AG04450 (cell line): ENCODE results near the gene AKR1A1. TPM values are rescaled to one million over a fixed set of nuclear protein-coding genes. Genes with fewer than 3 reads are reported as not detected.

Experiments used
- CTCF ChIA-PET: fragments of 300-600, 350-600 bp; formaldehyde crosslinking; extraction: SDS; loops from one replicate; lab custom pipeline; 2022; ENCODE audit warnings: antibody characterized with exemption, inconsistent platforms; lab: Charles Lee
- POLR2A ChIA-PET: fragments of 350-600 bp; formaldehyde crosslinking; extraction: SDS; loops from one replicate; lab custom pipeline; 2021; ENCODE audit warnings: antibody characterized with exemption, inconsistent platforms; lab: Yijun Ruan, JAX
- DNase-seq: peaks from one replicate; pipeline ENCODE4 v3.0.0-alpha.2; 2011; ENCODE audit warnings: low read depth, low spot score
- H3K27ac ChIP-seq: one replicate; pipeline ENCODE4 v1.5.1; 2012; ENCODE audit warnings: low read depth, low read length, control low read depth
- H3K27me3 ChIP-seq: one replicate; pipeline ENCODE4 v1.6.0; 2012; ENCODE audit warnings: low read length; ENCODE audit not compliant: control insufficient read depth, insufficient read depth
- H3K4me3 ChIP-seq: 2 replicates; pipeline ENCODE4 v1.5.1; 2011; ENCODE audit warnings: mild to moderate bottlenecking, low read depth, low read length, control low read depth
- H3K9me3 ChIP-seq: 2 replicates; pipeline ENCODE4 v1.5.1; 2012; ENCODE audit warnings: low read length; ENCODE audit not compliant: control insufficient read depth, insufficient read depth
- CTCF ChIP-seq: IDR thresholded peaks from 2 replicates; pipeline ENCODE4 v1.5.1; 2011; ENCODE audit warnings: low read depth, low read length, control low read depth, inconsistent platforms
- polyA plus RNA-seq: library from polyadenylated mRNA; depleted of rRNA; stranded (reverse); fragments of >200 nt; gene quantifications from 2 replicates; pipeline ENCODE4 v1.2.3, GENCODE V29; 2011

Gene AKR1A1
- polyA plus RNA-seq, 1 experiment: 150 TPM

DNA sequence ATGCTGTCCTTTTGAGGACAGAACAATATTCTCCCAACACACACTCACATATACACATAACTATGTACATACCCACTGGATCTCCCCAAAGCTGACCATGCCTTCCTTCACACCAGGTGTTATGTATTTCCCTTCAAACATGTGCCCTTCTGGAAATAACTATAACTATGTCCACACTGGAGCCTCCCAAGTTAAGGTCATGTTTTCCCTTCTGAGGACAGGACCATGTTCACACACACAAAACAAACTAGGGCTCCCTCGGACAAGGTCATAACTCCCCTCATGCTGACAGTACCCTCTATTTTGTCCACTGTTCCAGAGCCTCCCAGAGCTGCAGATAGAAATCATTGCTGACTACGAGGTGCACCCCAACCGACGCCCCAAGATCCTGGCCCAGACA is 42.7 kb upstream of the AKR1A1 start:
- TF ChIP-seq CTCF: no peak
- Histone ChIP-seq H3K4me3 (no peak overlapping the region), H3K9me3 (no peaks in the 10 kb centered on the region), H3K27me3 (no peaks in the 10 kb centered on the region), H3K27ac (no peak overlapping the region)
- CTCF ChIA-PET: interaction anchor here (0.5 kb wide), 1 partner anchor 205 kb away, joined by 3 read pairs; no protein-coding TSS in a partner anchor
- POLR2A ChIA-PET: interaction anchor here (1.1 to 4.3 kb wide), 3 partner anchors 8 to 63 kb away, joined by 3 to 27 read pairs (median 5); partner anchors contain the start of genes CCDC163, MMACHC and PRDX1
- DNase-seq: no peak

GRCh38 chr1:45508295-45509151 is 42.1 kb upstream of the AKR1A1 start:
- no peak for DNase-seq
- POLR2A ChIA-PET: interaction anchor here (0.6 to 4.3 kb wide), 3 partner anchors 9 to 70 kb away, joined by 3 to 27 read pairs (median 5); partner anchors contain the start of genes CCDC163, MMACHC and PRDX1
- H3K27me3 ChIP-seq: no peaks in the 10 kb centered on the region
- peak overlapping the region; percentile 21 for H3K27ac ChIP-seq
- H3K4me3 ChIP-seq: no peak overlapping the region
- peak; percentile 41 for TF ChIP-seq CTCF
- no peaks in the 10 kb centered on the region for H3K9me3 ChIP-seq
- CTCF ChIA-PET: no interaction called here

GRCh38 chr1:45510036-45510971 is 40.3 kb upstream of the AKR1A1 start:
- ChIA-PET CTCF (interaction anchor here (1.0 to 4.2 kb wide), 4 partner anchors 9 to 150 kb away, joined by 3 to 49 read pairs (median 14); partner anchors contain the start of genes CCDC163, MMACHC and PRDX1), POLR2A (interaction anchor here (0.7 to 4.3 kb wide), 2 partner anchors 11 to 182 kb away, joined by 4 to 27 read pairs; partner anchors contain the start of gene PRDX1)
- no peak overlapping the region for H3K4me3 ChIP-seq
- DNase-seq: no peak
- no peak for TF ChIP-seq CTCF
- H3K9me3 ChIP-seq: no peaks in the 10 kb centered on the region
- H3K27me3 ChIP-seq: no peaks in the 10 kb centered on the region
- no peak overlapping the region for H3K27ac ChIP-seq

- no peak for TF ChIP-seq CTCF
- Histone ChIP-seq H3K4me3 (no peak overlapping the region), H3K27ac (no peak overlapping the region), H3K27me3 (no peaks in the 10 kb centered on the region), H3K9me3 (no peaks in the 10 kb centered on the region)
- ChIA-PET POLR2A (interaction anchor here (0.7 to 2.9 kb wide), 2 partner anchors 10 to 14 kb away, joined by 7 to 36 read pairs; partner anchors contain the start of gene PRDX1), CTCF (interaction anchor here (0.6 to 4.2 kb wide), 7 partner anchors 10 to 151 kb away, joined by 3 to 49 read pairs (median 6); partner anchors contain the start of genes CCDC163, MMACHC and PRDX1)
- DNase-seq: no peak
Observed at GRCh38 chr1:45510972-45511527, 39.6 kb upstream of the AKR1A1 start.
